Neural cell (in vitro differentiated cells): ENCODE results near the gene SDHB. TPM values are rescaled to one million over a fixed set of nuclear protein-coding genes. Genes with fewer than 3 reads are reported as not detected.

Source experiments
- H2AFZ ChIP-seq: fragments of 200-600, 300-800 bp; sonication (generic), shearing (Covaris generic); 2 replicates; pipeline ENCODE4 v1.6.0; 2014; ENCODE audit warnings: low read depth, mild to moderate bottlenecking, antibody characterized with exemption, low read length, moderate library complexity
- H3F3A ChIP-seq: fragments of 200-600 bp; shearing (Covaris generic); 2 replicates; pipeline ENCODE4 v1.6.1; 2016; ENCODE audit warnings: mild to moderate bottlenecking, moderate library complexity, mixed read lengths, antibody characterized with exemption, low read length; ENCODE audit not compliant: insufficient read depth, poor library complexity, severe bottlenecking
- H3K27ac ChIP-seq: fragments of 200-600, 300-800 bp; sonication (generic), shearing (Covaris generic); 2 replicates; pipeline ENCODE4 v1.5.1; 2014; ENCODE audit warnings: mild to moderate bottlenecking, low read length, moderate library complexity
- H3K27me3 ChIP-seq: fragments of 300-800, 200-600 bp; sonication (generic), shearing (Covaris generic); 2 replicates; pipeline ENCODE4 v1.6.0; 2014; ENCODE audit warnings: mild to moderate bottlenecking, low read depth, low read length, moderate library complexity; ENCODE audit not compliant: insufficient read depth
- H3K36me3 ChIP-seq: fragments of 300-800, 200-600 bp; sonication (generic), shearing (Covaris generic); 2 replicates; pipeline ENCODE4 v1.5.1; 2014; ENCODE audit warnings: mild to moderate bottlenecking, antibody characterized with exemption, low read length, moderate library complexity; ENCODE audit not compliant: insufficient read depth
- H3K4me2 ChIP-seq: fragments of 300-800, 200-600 bp; sonication (generic), shearing (Covaris generic); 2 replicates; pipeline ENCODE4 v1.6.0; 2014; ENCODE audit warnings: mild to moderate bottlenecking, low read length
- H3K4me3 ChIP-seq: fragments of 300-800, 200-600 bp; sonication (generic), shearing (Covaris generic); 2 replicates; pipeline ENCODE4 v1.5.1; 2014; ENCODE audit warnings: mild to moderate bottlenecking, low read length, moderate library complexity
- H3K79me2 ChIP-seq: fragments of 200-600 bp; shearing (Covaris generic); replicated peaks from 2 replicates; pipeline ENCODE4 v1.6.0; 2014; ENCODE audit warnings: mild to moderate bottlenecking, low read length, moderate library complexity; ENCODE audit not compliant: insufficient read depth
- H3K9ac ChIP-seq: fragments of 300-800, 200-600 bp; sonication (generic), shearing (Covaris generic); 2 replicates; pipeline ENCODE4 v1.6.1; 2016; ENCODE audit warnings: mild to moderate bottlenecking, low read length, mixed read lengths
- H3K9me2 ChIP-seq: fragments of 200-600 bp; shearing (Covaris generic); 2 replicates; pipeline ENCODE4 v1.6.1; 2016; ENCODE audit warnings: mild to moderate bottlenecking, low read length, mixed read lengths; ENCODE audit not compliant: insufficient read depth
- H3K9me3 ChIP-seq: fragments of 200-600, 300-800 bp; sonication (generic), shearing (Covaris generic); 2 replicates; pipeline ENCODE4 v1.6.1; 2016; ENCODE audit warnings: mild to moderate bottlenecking, mixed run types, low read length, moderate library complexity, mixed read lengths
- H4K20me1 ChIP-seq: fragments of 200-600 bp; shearing (Covaris generic); 2 replicates; pipeline ENCODE4 v1.6.1; 2016; ENCODE audit warnings: mild to moderate bottlenecking, mixed run types; ENCODE audit not compliant: insufficient read depth
- EP300 ChIP-seq: fragments of 450-650 bp; conservative IDR thresholded peaks from 2 replicates; pipeline ENCODE4 v1.6.1; 2014; ENCODE audit warnings: antibody characterized with exemption, mild to moderate bottlenecking, moderate library complexity; ENCODE audit not compliant: poor library complexity, severe bottlenecking
- EZH2 ChIP-seq: fragments of 200-600, 300-800 bp; shearing (Covaris generic), sonication (generic); IDR thresholded peaks from 2 replicates; pipeline ENCODE4 v1.6.1; 2014; ENCODE audit warnings: antibody characterized with exemption, low read length, borderline replicate concordance, mild to moderate bottlenecking; ENCODE audit not compliant: insufficient read depth, poor library complexity, severe bottlenecking
- MXI1 ChIP-seq: fragments of 450-650 bp; conservative IDR thresholded peaks from 2 replicates; pipeline ENCODE4 v1.6.1; 2014; ENCODE audit warnings: antibody characterized with exemption, mild to moderate bottlenecking; ENCODE audit not compliant: poor library complexity, severe bottlenecking
- POLR2AphosphoS5 ChIP-seq: IDR thresholded peaks from 2 replicates; pipeline ENCODE4 v1.6.1; 2012
- RAD21 ChIP-seq: fragments of 450-650 bp; conservative IDR thresholded peaks from 2 replicates; pipeline ENCODE4 v1.6.1; 2014; ENCODE audit warnings: antibody characterized with exemption, mild to moderate bottlenecking, moderate library complexity
- SMC3 ChIP-seq: fragments of 450-650 bp; conservative IDR thresholded peaks from 2 replicates; pipeline ENCODE4 v1.6.1; 2014; ENCODE audit warnings: antibody characterized with exemption, mild to moderate bottlenecking, moderate library complexity; ENCODE audit not compliant: poor library complexity
- TAF1 ChIP-seq: IDR thresholded peaks from 2 replicates; pipeline ENCODE4 v1.6.1; 2012; ENCODE audit warnings: low read depth
- polyA plus RNA-seq: library from polyadenylated mRNA; depleted of rRNA; stranded (reverse); fragments of >200 nt; gene quantifications from 2 replicates; pipeline ENCODE4 v1.2.3, GENCODE V29; 2014
- TF ChIP-seq, protein P1 (sequence below): IDR thresholded peaks from 2 replicates; pipeline ENCODE4 v1.6.1; 2012; ENCODE audit warnings: borderline replicate concordance
- TF ChIP-seq, protein P2 (sequence below): fragments of 450-650 bp; IDR thresholded peaks from 2 replicates; pipeline ENCODE4 v1.5.1; 2014; ENCODE audit warnings: antibody characterized with exemption, mild to moderate bottlenecking, moderate library complexity; ENCODE audit not compliant: poor library complexity, severe bottlenecking

Gene SDHB
- polyA plus RNA-seq, 1 donor from 2014 or later: 129 TPM

DNA sequence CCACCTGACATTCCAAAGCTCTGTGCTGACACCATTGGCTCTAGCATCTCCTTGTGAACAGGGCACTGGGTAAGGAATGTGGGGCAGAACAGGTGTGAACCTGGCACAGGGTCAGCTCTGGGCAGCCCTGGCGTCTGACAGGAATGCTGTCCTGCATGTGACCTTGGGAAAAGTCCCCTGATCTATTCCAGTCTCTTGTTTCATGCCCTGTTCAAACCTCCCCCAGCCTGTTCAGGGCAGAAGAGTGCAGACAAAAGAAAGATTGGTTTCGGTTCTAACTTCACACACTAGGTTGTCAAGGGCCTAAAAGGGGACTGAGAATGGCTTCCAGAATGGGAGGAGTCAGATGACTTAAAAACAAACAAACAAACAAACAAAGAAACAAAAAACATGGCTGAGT is 27.6 kb upstream of the SDHB start:
- Histone ChIP-seq H3K4me2 (no peak overlapping the region), H3K9ac (no peak overlapping the region), H2AFZ (no peak overlapping the region), H3K79me2 (no peaks in the 10 kb centered on the region), H3K9me2 (no peaks in the 10 kb centered on the region), H3K27me3 (no peaks in the 10 kb centered on the region), H3K36me3 (no peaks in the 10 kb centered on the region), H4K20me1 (no peaks in the 10 kb centered on the region), H3K27ac (no peak overlapping the region), H3K4me3 (no peak overlapping the region), H3F3A (no peaks in the 10 kb centered on the region), H3K9me3 (no peaks in the 10 kb centered on the region)
- TF ChIP-seq EZH2 (no peak), TAF1 (no peak), RAD21 (no peak), SMC3 (no peak), MXI1 (no peak)
- TF ChIP-seq, protein P1, sequence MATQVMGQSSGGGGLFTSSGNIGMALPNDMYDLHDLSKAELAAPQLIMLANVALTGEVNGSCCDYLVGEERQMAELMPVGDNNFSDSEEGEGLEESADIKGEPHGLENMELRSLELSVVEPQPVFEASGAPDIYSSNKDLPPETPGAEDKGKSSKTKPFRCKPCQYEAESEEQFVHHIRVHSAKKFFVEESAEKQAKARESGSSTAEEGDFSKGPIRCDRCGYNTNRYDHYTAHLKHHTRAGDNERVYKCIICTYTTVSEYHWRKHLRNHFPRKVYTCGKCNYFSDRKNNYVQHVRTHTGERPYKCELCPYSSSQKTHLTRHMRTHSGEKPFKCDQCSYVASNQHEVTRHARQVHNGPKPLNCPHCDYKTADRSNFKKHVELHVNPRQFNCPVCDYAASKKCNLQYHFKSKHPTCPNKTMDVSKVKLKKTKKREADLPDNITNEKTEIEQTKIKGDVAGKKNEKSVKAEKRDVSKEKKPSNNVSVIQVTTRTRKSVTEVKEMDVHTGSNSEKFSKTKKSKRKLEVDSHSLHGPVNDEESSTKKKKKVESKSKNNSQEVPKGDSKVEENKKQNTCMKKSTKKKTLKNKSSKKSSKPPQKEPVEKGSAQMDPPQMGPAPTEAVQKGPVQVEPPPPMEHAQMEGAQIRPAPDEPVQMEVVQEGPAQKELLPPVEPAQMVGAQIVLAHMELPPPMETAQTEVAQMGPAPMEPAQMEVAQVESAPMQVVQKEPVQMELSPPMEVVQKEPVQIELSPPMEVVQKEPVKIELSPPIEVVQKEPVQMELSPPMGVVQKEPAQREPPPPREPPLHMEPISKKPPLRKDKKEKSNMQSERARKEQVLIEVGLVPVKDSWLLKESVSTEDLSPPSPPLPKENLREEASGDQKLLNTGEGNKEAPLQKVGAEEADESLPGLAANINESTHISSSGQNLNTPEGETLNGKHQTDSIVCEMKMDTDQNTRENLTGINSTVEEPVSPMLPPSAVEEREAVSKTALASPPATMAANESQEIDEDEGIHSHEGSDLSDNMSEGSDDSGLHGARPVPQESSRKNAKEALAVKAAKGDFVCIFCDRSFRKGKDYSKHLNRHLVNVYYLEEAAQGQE: no peak

DNA sequence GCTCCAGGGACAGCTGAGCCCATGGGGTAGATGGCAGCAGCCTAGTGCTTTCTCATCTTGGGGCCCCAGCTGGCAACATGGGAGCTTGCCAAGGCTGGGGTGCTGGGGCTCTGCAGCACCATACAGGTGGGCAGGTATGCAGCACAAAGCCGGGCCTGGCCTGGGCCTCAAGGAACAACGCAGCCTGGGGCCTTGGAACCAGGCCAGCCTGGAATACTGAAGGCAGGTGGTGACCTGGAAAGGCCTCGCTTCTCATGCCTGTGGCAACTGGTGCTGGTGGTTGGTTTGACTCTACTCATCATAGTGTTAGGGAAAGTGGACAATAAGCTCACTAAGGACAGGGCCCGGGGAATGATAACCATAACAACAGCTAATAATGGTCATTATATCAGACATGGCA is 27.0 kb upstream of the SDHB start:
- no peak overlapping the region for H3K27ac ChIP-seq
- H3K27me3 ChIP-seq: no peaks in the 10 kb centered on the region
- H3K36me3 ChIP-seq: no peaks in the 10 kb centered on the region

More for the DNA sequence above, 27.0 kb upstream of the SDHB start:
- Histone ChIP-seq H3K4me2 (no peak overlapping the region), H2AFZ (no peak overlapping the region), H3K79me2 (no peaks in the 10 kb centered on the region), H3K9me2 (no peaks in the 10 kb centered on the region), H4K20me1 (no peaks in the 10 kb centered on the region), H3K9ac (no peak overlapping the region), H3K4me3 (no peak overlapping the region), H3F3A (no peaks in the 10 kb centered on the region), H3K9me3 (no peaks in the 10 kb centered on the region)
- TF ChIP-seq POLR2AphosphoS5 (no peak), EP300 (no peak), TAF1 (no peak), MXI1 (no peak), EZH2 (no peak), SMC3 (no peak), RAD21 (no peak)
- TF ChIP-seq, protein P1: no peak
- TF ChIP-seq, protein P2, sequence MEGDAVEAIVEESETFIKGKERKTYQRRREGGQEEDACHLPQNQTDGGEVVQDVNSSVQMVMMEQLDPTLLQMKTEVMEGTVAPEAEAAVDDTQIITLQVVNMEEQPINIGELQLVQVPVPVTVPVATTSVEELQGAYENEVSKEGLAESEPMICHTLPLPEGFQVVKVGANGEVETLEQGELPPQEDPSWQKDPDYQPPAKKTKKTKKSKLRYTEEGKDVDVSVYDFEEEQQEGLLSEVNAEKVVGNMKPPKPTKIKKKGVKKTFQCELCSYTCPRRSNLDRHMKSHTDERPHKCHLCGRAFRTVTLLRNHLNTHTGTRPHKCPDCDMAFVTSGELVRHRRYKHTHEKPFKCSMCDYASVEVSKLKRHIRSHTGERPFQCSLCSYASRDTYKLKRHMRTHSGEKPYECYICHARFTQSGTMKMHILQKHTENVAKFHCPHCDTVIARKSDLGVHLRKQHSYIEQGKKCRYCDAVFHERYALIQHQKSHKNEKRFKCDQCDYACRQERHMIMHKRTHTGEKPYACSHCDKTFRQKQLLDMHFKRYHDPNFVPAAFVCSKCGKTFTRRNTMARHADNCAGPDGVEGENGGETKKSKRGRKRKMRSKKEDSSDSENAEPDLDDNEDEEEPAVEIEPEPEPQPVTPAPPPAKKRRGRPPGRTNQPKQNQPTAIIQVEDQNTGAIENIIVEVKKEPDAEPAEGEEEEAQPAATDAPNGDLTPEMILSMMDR: no peak
